Measurements from ENCODE around the gene COPZ2. TPM values are rescaled to one million over a fixed set of nuclear protein-coding genes. Genes with fewer than 3 reads are reported as not detected.

COPZ2 gene
- total and polyA plus RNA-seq, 9 of the 15 experiments (the other 6 are each of a cell fraction or from before 2014, with no cell fraction given) = 0.22 to 0.49 TPM; not detected in 7

DNA sequence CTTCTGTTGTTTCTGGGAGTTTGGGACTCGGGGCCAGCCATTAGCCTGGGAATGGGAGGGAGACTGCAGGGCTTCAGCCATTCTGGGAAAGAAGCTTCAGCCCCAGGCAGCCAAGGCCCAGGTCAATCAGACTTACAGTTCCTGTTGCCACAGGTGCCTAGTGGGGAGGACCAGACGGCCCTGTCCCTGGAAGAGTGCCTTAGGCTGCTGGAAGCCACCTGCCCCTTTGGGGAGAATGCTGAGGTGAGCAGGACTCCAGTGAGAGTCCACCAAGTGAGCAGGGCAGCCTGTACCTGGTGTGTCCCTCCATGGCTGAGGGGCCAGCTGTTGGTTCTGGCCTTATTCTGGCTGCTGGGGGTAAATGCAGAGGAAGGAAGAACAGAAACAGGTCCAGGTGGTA, 19.3 kb upstream of the COPZ2 start:
- ChIA-PET CTCF (ENCODE audit: low intra/inter-chr PET ratio) (no interaction called here), POLR2A (interaction anchor here (0.7 to 6.5 kb wide), 4 partner anchors 10 to 1296 kb away, joined by 3 to 74 read pairs (median 5); partner anchors contain the start of gene NFE2L1)
- no TSS peak for BruUV-seq (replicated peaks)
- H3K9me3 ChIP-seq (replicated peaks; ENCODE audit: control insufficient read depth, insufficient read depth, low read depth, low read length) = no peaks in the 10 kb centered on the region
- intact Hi-C loops (cut with micrococcal nuclease) (no loop called here), in situ Hi-C loops (cut with MboI) (no loop called here)
- no peaks in the 10 kb centered on the region for H3K27me3 ChIP-seq (ENCODE audit: control insufficient read depth in 2 of 2, insufficient read depth in 2 of 2, low read length in 2 of 2)
- DNase-seq (ENCODE audit: extremely low read depth in 1 of 4, low spot score in 3 of 4) (no peak), ATAC-seq (no peak), FAIRE-seq (no peak)
- H3K9ac ChIP-seq (ENCODE audit: insufficient read depth in 1 of 2, low read depth in 2 of 2, low read length in 2 of 2) = peak overlapping the region in 1 of 2 experiments; percentile 42; a peak in 1 of 4 replicates
- H3K4me3 ChIP-seq = no peak overlapping the region
- H2AFZ ChIP-seq (ENCODE audit: low read depth, low read length) = no peak overlapping the region
- peaks cover 49% of the 10 kb centered on the region for H3K79me2 ChIP-seq (ENCODE audit: control insufficient read depth, insufficient read depth, low read length)
- WGBS (ENCODE audit: insufficient coverage, low coverage, missing lambda C conversion rate) = 88% methylated on average over 2 of the region's 2 CpGs
- peaks cover 44 to 45% of the 10 kb centered on the region in 2 experiments for H3K4me1 ChIP-seq (replicated peaks in 1 of 2; ENCODE audit: control insufficient read depth in 2 of 2, insufficient read depth in 2 of 2, low read length in 2 of 2)
- H3K36me3 ChIP-seq (ENCODE audit: control insufficient read depth, insufficient read depth, low read length) = peaks cover 90% of the 10 kb centered on the region
- H3K4me2 ChIP-seq (ENCODE audit: insufficient read depth, low read length) = no peak overlapping the region
- H4K20me1 ChIP-seq (replicated peaks; ENCODE audit: control insufficient read depth, insufficient read depth, low read length) = peaks cover 24% of the 10 kb centered on the region
- 0 out of 2 replicates have a peak, but pooled peaks have one; percentile 9 for TF ChIP-seq RBFOX2 (IDR thresholded peaks at IDR 0.05; ENCODE audit: low read depth, low read length)
- TF ChIP-seq TEAD1 (CRISPR knock-in tag; IDR thresholded peaks at IDR 0.05) = 0 out of 4 replicates have a peak, but pooled peaks of 1 of the 2 experiments have one; percentile 22
- no peak for TF ChIP-seq NR3C1 (CRISPR knock-in tag; IDR thresholded peaks at IDR 0.05)
- no peak for TF ChIP-seq HSF4 (CRISPR knock-in tag; IDR thresholded peaks at IDR 0.05; ENCODE audit: borderline replicate concordance)
- peaks cover 17% of the 10 kb centered on the region for H3K9me1 ChIP-seq (ENCODE audit: control insufficient read depth, insufficient read depth, low read length)
- peak overlapping the region; percentile 67; the same call in 1 of the 3 replicates for H3K27ac ChIP-seq (ENCODE audit: extremely low read depth, low read depth, low read length)

DNA sequence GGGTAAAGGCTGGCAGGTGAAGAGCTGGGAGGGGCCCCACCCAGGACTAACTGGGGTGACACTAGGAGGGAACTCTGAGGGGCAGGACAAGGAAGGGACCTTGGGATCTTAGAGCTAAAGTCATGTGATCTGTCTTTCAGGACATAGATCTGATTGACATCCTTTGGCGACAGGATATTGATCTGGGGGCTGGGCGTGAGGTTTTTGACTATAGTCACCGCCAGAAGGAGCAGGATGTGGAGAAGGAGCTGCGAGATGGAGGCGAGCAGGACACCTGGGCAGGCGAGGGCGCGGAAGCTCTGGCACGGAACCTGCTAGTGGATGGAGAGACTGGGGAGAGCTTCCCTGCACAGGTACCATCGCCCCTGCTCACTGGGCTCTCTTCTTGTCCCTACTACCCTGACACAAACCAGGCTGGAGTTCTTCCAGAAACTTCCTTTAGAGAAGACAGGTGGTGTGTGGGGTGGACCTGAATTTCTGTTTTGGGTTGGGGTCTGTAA, 18.7 kb upstream of the COPZ2 start:
- Histone ChIP-seq H3K27me3 (ENCODE audit: control insufficient read depth in 2 of 2, insufficient read depth in 2 of 2, low read length in 2 of 2) (no peaks in the 10 kb centered on the region), H4K20me1 (replicated peaks; ENCODE audit: control insufficient read depth, insufficient read depth, low read length) (peaks cover 29% of the 10 kb centered on the region), H3K9me1 (ENCODE audit: control insufficient read depth, insufficient read depth, low read length) (peaks cover 17% of the 10 kb centered on the region), H3K4me3 (no peak overlapping the region), H3K9ac (ENCODE audit: insufficient read depth in 1 of 2, low read depth in 2 of 2, low read length in 2 of 2) (peak overlapping the region; percentile 40 to 46; a peak in 2 of 4 replicates), H3K4me1 (replicated peaks in 1 of 2; ENCODE audit: control insufficient read depth in 2 of 2, insufficient read depth in 2 of 2, low read length in 2 of 2) (peaks cover 50 to 51% of the 10 kb centered on the region in 2 experiments), H3K79me2 (ENCODE audit: control insufficient read depth, insufficient read depth, low read length) (peaks cover 55% of the 10 kb centered on the region), H3K36me3 (ENCODE audit: control insufficient read depth, insufficient read depth, low read length) (peaks cover 90% of the 10 kb centered on the region), H2AFZ (ENCODE audit: low read depth, low read length) (no peak overlapping the region), H3K27ac (ENCODE audit: extremely low read depth, low read depth, low read length) (peak overlapping the region; percentile 67), H3K9me3 (replicated peaks; ENCODE audit: control insufficient read depth, insufficient read depth, low read depth, low read length) (no peaks in the 10 kb centered on the region), H3K4me2 (ENCODE audit: insufficient read depth, low read length) (no peak overlapping the region)
- BruUV-seq (replicated peaks) = no TSS peak
- in situ Hi-C loops (cut with MboI) = no loop called here
- ATAC-seq (no peak), FAIRE-seq (no peak), DNase-seq (ENCODE audit: extremely low read depth in 1 of 4, low spot score in 3 of 4) (no peak)
- intact Hi-C loops (cut with micrococcal nuclease) = no loop called here
- ChIA-PET POLR2A (interaction anchor here (0.6 to 6.5 kb wide), 7 partner anchors 9 to 52 kb away, joined by 3 to 74 read pairs (median 6); partner anchors contain the start of genes CBX1 and NFE2L1), CTCF (ENCODE audit: low intra/inter-chr PET ratio) (no interaction called here)
- 84% methylated on average over 10 of the region's 10 CpGs for WGBS (ENCODE audit: insufficient coverage, low coverage, missing lambda C conversion rate)
- no peak for TF ChIP-seq NEUROD1 (IDR thresholded peaks at IDR 0.05; ENCODE audit: borderline replicate concordance, low read depth, low read length, partially characterized antibody)
- 0 out of 2 replicates have a peak, but pooled peaks have one; percentile 40 for TF ChIP-seq FOSL1 (tag; conservative IDR thresholded peaks at IDR 0.05)
- TF ChIP-seq ZNF780A (CRISPR knock-in tag; IDR thresholded peaks at IDR 0.05) = no peak
- TF ChIP-seq, protein P1, sequence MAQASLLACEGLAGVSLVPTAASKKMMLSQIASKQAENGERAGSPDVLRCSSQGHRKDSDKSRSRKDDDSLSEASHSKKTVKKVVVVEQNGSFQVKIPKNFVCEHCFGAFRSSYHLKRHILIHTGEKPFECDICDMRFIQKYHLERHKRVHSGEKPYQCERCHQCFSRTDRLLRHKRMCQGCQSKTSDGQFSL (CRISPR knock-in tag; IDR thresholded peaks at IDR 0.05) = no peak
- TF ChIP-seq, protein P1 (tag; IDR thresholded peaks at IDR 0.05) = no peak; a peak in 1 of 4 replicates
- TF ChIP-seq, protein P2, sequence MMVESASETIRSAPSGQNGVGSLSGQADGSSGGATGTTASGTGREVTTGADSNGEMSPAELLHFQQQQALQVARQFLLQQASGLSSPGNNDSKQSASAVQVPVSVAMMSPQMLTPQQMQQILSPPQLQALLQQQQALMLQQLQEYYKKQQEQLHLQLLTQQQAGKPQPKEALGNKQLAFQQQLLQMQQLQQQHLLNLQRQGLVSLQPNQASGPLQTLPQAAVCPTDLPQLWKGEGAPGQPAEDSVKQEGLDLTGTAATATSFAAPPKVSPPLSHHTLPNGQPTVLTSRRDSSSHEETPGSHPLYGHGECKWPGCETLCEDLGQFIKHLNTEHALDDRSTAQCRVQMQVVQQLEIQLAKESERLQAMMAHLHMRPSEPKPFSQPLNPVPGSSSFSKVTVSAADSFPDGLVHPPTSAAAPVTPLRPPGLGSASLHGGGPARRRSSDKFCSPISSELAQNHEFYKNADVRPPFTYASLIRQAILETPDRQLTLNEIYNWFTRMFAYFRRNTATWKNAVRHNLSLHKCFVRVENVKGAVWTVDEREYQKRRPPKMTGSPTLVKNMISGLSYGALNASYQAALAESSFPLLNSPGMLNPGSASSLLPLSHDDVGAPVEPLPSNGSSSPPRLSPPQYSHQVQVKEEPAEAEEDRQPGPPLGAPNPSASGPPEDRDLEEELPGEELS (CRISPR knock-in tag; IDR thresholded peaks at IDR 0.05; ENCODE audit: borderline replicate concordance) = no peak
- no peak for TF ChIP-seq BMI1 (IDR thresholded peaks at IDR 0.05; ENCODE audit: low read length)
- TF ChIP-seq SNIP1 (IDR thresholded peaks at IDR 0.05; ENCODE audit: low read depth) = no peak
- TF ChIP-seq ZFPM2 (CRISPR knock-in tag; IDR thresholded peaks at IDR 0.05) = 0 out of 2 replicates have a peak, but pooled peaks have one; percentile 44

All from K562 (cell line).